ENCODE data around the gene AEBP2.
A peak's percentile ranks its signal among the peaks of the same experiment; 100 is the strongest.
"Not testable (repeated sequence)": the region's sequence is repeated elsewhere in the genome, so short reads cannot be mapped to it uniquely, and the experiment has no call there.

AEBP2 gene, protein sequence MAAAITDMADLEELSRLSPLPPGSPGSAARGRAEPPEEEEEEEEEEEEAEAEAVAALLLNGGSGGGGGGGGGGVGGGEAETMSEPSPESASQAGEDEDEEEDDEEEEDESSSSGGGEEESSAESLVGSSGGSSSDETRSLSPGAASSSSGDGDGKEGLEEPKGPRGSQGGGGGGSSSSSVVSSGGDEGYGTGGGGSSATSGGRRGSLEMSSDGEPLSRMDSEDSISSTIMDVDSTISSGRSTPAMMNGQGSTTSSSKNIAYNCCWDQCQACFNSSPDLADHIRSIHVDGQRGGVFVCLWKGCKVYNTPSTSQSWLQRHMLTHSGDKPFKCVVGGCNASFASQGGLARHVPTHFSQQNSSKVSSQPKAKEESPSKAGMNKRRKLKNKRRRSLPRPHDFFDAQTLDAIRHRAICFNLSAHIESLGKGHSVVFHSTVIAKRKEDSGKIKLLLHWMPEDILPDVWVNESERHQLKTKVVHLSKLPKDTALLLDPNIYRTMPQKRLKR

GRCh38 chr12:19439059-19440018 is at the start of gene AEBP2:
AEBP2 (plus strand) TSS chr12:19439492; CDS start chr12:19439700, 208 bp downstream.
- TF ChIP-seq CTCF (IDR thresholded peaks at IDR 0.05): no peak
- DNase-seq (ENCODE audit: low spot score): peak; percentile 96
- H3K27ac ChIP-seq: peak within 1 kb of the TSS; percentile 93 to 97
- peak within 1 kb of the TSS; percentile 82 for H3K4me3 ChIP-seq

DNA sequence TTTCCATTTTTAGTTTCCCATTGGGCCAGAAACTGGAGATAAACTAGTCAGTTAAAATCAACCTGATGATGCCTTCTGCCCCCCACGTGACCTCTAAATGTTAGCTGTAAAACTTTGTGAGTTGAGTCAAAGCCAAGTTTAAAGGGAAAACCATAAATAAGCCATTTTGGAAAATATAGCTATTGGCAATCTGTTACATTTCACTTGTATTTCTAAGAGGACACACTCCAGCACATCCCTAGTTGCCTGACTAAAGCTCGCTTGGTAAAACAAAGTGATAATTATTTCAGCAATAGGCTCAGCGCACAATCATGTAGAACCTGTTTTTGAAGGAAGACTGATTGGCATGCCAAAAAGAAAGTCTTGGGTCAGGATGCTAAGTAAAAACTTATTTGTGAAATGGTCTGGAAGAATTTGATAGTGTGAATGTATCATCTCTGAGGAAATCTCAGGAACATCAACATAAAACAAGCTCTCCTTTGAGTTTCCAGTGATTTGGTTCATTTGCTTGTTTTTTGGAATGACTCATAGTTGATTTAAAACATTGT is 49.2 kb upstream of the AEBP2 start:
- Histone ChIP-seq H3K4me3 (no peak overlapping the region), H3K27ac (no peak overlapping the region)
- no peak for TF ChIP-seq CTCF (IDR thresholded peaks at IDR 0.05)
- no peak for DNase-seq (ENCODE audit: low spot score)

DNA sequence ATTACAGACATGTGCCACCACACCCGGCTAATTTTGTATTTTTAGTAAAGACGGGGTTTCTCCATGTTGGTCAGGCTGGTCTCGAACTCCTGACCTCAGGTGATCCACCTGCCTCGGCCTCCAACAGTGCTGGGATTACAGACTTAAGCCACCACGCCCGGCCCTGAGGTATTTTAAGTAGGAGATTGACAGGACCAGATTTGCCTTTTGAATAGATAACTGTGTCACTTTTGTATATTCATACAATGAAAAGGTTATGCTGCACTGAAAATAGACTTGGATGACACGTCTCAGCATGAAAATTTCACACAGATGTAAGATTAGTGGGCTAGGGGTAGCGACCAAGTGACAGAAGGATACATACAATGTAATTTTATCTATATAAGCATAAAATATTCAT is 46.6 kb upstream of the AEBP2 start:
- H3K4me3 ChIP-seq; DNase-seq (ENCODE audit: low spot score); H3K27ac ChIP-seq: not testable (repeated sequence)

GRCh38 chr12:19394385-19394784 is 44.9 kb upstream of the AEBP2 start:
- TF ChIP-seq CTCF (IDR thresholded peaks at IDR 0.05): no peak
- H3K4me3 ChIP-seq: no peak overlapping the region
- H3K27ac ChIP-seq: no peak overlapping the region
- no peak for DNase-seq (ENCODE audit: low spot score)

DNA sequence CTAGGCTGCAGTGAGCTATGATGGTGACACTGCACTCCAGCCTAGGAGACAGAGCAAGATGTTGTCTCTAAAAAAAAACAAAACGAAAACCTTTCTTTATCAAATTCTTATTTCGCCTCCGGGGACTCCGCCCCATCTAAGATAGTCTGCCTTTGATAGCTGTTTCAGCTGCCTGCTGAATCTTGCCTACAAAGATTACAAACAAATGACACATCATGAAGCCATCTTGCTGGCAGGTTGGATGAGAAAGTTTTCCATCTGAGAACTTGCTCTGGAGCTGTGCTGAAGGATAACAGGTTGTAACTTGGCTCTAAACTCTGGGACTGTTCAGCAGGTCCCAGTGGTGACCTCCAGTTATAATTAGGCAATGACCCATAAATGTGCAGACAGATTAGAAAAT is 41.8 kb upstream of the AEBP2 start:
- no peak for DNase-seq (ENCODE audit: low spot score)
- Histone ChIP-seq H3K27ac (no peak overlapping the region), H3K4me3 (no peak overlapping the region)
- TF ChIP-seq CTCF (IDR thresholded peaks at IDR 0.05): no peak

- H3K27ac ChIP-seq: no peak overlapping the region
- DNase-seq (ENCODE audit: low spot score): no peak
- TF ChIP-seq CTCF (IDR thresholded peaks at IDR 0.05): no peak
- no peak overlapping the region for H3K4me3 ChIP-seq
Measured at GRCh38 chr12:19398376-19399363, 40.6 kb upstream of the AEBP2 start.

DNA sequence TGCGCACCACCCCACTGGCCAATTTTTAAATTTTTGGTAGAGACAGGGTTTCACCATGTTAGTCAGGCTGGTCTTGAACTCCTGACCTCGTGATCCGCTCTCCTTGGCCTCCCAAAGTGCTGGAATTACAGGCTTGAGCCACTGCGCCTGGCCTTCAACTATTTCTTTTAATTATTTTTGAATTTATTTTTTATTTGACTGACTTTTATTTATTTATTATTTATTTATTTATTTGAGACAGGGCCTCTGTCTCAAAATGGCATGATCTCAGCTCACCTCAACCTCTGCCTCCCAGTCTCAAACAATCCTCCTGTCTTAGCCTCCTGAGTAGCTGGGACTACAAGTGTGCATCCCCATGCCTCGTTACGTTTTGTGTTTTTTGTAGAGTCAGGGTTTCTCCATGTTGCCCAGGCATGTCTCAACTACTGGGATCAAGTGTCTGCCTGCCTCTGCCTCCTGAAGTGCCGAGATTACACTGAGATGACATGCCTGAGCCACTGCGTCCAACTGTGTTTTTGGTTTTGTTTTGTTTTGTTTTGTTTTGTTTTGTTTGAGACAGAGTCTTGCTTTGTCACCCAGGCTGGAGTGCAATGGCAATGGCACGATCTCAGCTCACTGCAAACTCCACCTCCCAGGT is 38.5 kb upstream of the AEBP2 start:
- not testable (repeated sequence) for H3K4me3 ChIP-seq; DNase-seq (ENCODE audit: low spot score); H3K27ac ChIP-seq
